Measurements from ENCODE around the gene ARMC7.

DNA sequence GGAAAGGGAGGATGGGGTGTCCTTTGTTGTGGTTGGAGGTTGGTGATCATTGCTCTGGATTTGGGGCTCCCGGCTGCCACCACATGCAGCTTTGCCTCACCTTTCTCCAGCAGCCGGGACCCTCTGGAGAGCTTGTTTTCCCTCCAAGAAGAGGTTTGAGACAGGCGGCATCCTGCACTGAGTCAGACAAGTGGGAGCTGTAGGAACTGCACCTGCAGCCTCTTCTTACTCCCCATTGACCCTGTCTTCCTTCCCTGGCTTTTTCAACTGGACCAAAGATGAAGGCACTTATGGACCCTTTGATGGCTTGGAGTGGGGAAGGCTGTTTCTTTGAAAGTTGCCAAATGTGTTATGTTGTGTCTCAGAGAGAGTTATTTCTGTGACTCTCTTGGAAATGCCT lies 46.1 kb upstream of the ARMC7 start:
- no peak for TF ChIP-seq EZH2 (IDR thresholded peaks at IDR 0.05; ENCODE audit: borderline replicate concordance, insufficient read depth, low read length, poor library complexity, severe bottlenecking)
- TF ChIP-seq, protein P1, sequence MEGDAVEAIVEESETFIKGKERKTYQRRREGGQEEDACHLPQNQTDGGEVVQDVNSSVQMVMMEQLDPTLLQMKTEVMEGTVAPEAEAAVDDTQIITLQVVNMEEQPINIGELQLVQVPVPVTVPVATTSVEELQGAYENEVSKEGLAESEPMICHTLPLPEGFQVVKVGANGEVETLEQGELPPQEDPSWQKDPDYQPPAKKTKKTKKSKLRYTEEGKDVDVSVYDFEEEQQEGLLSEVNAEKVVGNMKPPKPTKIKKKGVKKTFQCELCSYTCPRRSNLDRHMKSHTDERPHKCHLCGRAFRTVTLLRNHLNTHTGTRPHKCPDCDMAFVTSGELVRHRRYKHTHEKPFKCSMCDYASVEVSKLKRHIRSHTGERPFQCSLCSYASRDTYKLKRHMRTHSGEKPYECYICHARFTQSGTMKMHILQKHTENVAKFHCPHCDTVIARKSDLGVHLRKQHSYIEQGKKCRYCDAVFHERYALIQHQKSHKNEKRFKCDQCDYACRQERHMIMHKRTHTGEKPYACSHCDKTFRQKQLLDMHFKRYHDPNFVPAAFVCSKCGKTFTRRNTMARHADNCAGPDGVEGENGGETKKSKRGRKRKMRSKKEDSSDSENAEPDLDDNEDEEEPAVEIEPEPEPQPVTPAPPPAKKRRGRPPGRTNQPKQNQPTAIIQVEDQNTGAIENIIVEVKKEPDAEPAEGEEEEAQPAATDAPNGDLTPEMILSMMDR (IDR thresholded peaks at IDR 0.05; ENCODE audit: poor library complexity, severe bottlenecking) = no peak
- TF ChIP-seq TAF1 (IDR thresholded peaks at IDR 0.05; ENCODE audit: low read depth) = no peak
- no peak for TF ChIP-seq EP300 (conservative IDR thresholded peaks at IDR 0.05; ENCODE audit: poor library complexity, severe bottlenecking)
- no peak for TF ChIP-seq MXI1 (conservative IDR thresholded peaks at IDR 0.05; ENCODE audit: poor library complexity, severe bottlenecking)
- no peak for TF ChIP-seq POLR2AphosphoS5 (IDR thresholded peaks at IDR 0.05)

Data from neural cell (in vitro differentiated cells).